HepG2 (cell line): ENCODE data around the gene LIF. TPM values are rescaled to one million over a fixed set of nuclear protein-coding genes. Genes with fewer than 3 reads are reported as not detected.
A peak's percentile ranks its signal among the peaks of the same experiment; 100 is the strongest.

ENCODE experiments used
- ATAC-seq: fragments of 200-7000 bp; cut with Tn5 transposase; 3 replicates; pipeline ENCODE4 v1.9.1; 2020; ENCODE audit warnings: mild to moderate bottlenecking, moderate library complexity
- BruUV-seq: library from RNA; stranded (reverse); fragments of 400-500 nt; replicated peaks from 2 replicates; lab custom pipeline; 2021; lab: Mats Ljungman, UMichigan
- CTCF ChIA-PET: fragments of 300-600 bp; formaldehyde crosslinking; extraction: SDS; loops from one replicate; lab custom pipeline; 2021; ENCODE audit warnings: low total read pairs, inconsistent platforms, low intra/inter-chr PET ratio; lab: Yijun Ruan, JAX
- POLR2A ChIA-PET: fragments of 350-600 bp; sonication (Branson Sonifier 250); formaldehyde crosslinking; loops from one replicate; lab custom pipeline; 2020; ENCODE audit warnings: antibody characterized with exemption, inconsistent platforms; lab: Yijun Ruan, JAX
- DNase-seq: peaks from one replicate; pipeline ENCODE4 v3.0.0-alpha.2; 2015; ENCODE audit warnings: low spot score
- FAIRE-seq: peaks from 3 replicates; lab custom pipeline; 2011; peaks lifted over from hg19 to GRCh38; lab: Jason Lieb, UNC
- H2AFZ ChIP-seq: one replicate; pipeline ENCODE4 v1.6.1; 2011; ENCODE audit warnings: low read length, inconsistent platforms
- H3K27ac ChIP-seq: fragments of 300-600 bp; 3 replicates; pipeline ENCODE4 v1.8.0; 2011; ENCODE audit warnings: mixed run types, mild to moderate bottlenecking, mixed read lengths, low read length, inconsistent platforms; ENCODE audit not compliant: insufficient read depth; ENCODE audit errors: extremely low read length
- H3K27me3 ChIP-seq, 2 experiments: fragments of 200-600 bp in 1 of 2; 2 replicates in 1 of 2; 3 replicates in 1 of 2; pipeline versions ENCODE4 v1.6.0 to v1.8.0; 2011; ENCODE audit warnings: low read length in 2 of 2, mild to moderate bottlenecking in 2 of 2, moderate library complexity in 2 of 2, inconsistent platforms in 1 of 2; ENCODE audit not compliant: insufficient read depth in 2 of 2, control insufficient read depth in 1 of 2
- H3K36me3 ChIP-seq, 2 experiments: fragments of 200-600 bp in 1 of 2; replicated peaks in 1 of 2; 2 replicates in 1 of 2; 3 replicates in 1 of 2; pipeline versions ENCODE4 v1.5.1 to v1.8.0; 2011; ENCODE audit warnings: low read length in 2 of 2, inconsistent platforms in 1 of 2; ENCODE audit not compliant: insufficient read depth in 2 of 2, control insufficient read depth in 1 of 2
- H3K4me1 ChIP-seq: 2 replicates; pipeline ENCODE4 v1.5.1; 2012; ENCODE audit warnings: low read length, inconsistent platforms; ENCODE audit not compliant: insufficient read depth
- H3K4me2 ChIP-seq: 2 replicates; pipeline ENCODE4 v1.6.0; 2011; ENCODE audit warnings: low read depth, low read length, inconsistent platforms
- H3K4me3 ChIP-seq, 3 experiments: fragments of 200-600 bp in 1 of 3; sonication (generic), shearing (Covaris generic) in 1 of 3; replicated peaks in 1 of 3; 2 replicates each; pipeline ENCODE4 v1.5.1; 2011 to 2016; ENCODE audit warnings: low read length in 3 of 3, inconsistent platforms in 2 of 3, low read depth in 2 of 3, mild to moderate bottlenecking in 2 of 3, control low read depth in 1 of 3, mixed read lengths in 1 of 3; ENCODE audit not compliant: insufficient read depth in 1 of 3
- H3K79me2 ChIP-seq: one replicate; pipeline ENCODE4 v1.6.1; 2011; ENCODE audit warnings: low read length, inconsistent platforms; ENCODE audit not compliant: insufficient read depth
- H3K9ac ChIP-seq: 2 replicates; pipeline ENCODE4 v1.6.0; 2011; ENCODE audit warnings: mild to moderate bottlenecking, low read depth, low read length, inconsistent platforms; ENCODE audit not compliant: insufficient read depth
- H3K9me3 ChIP-seq: 2 replicates; pipeline ENCODE4 v1.5.1; 2012; ENCODE audit warnings: mild to moderate bottlenecking, low read length
- H4K20me1 ChIP-seq: 2 replicates; pipeline ENCODE4 v1.6.0; 2011; ENCODE audit warnings: inconsistent platforms, mild to moderate bottlenecking, low read length, moderate library complexity; ENCODE audit not compliant: insufficient read depth
- CHD4 ChIP-seq: fragments of 200-600 bp; sonication (generic); IDR thresholded peaks from 2 replicates; pipeline ENCODE4 v1.7.0; 2017; ENCODE audit warnings: mild to moderate bottlenecking, low read length, borderline replicate concordance
- SMAD3 ChIP-seq: sonication (generic); formaldehyde crosslinking; IDR thresholded peaks from 2 replicates; pipeline ENCODE4 v1.4.0; 2020; ENCODE audit warnings: missing genetic modification reagents
- ZBTB38 ChIP-seq: sonication (generic); formaldehyde crosslinking; IDR thresholded peaks from 2 replicates; pipeline ENCODE4 v1.5.1; 2020; ENCODE audit warnings: mild to moderate bottlenecking, missing genetic modification reagents
- ZBTB4 ChIP-seq: sonication (generic); formaldehyde crosslinking; IDR thresholded peaks from 2 replicates; pipeline ENCODE4 v1.4.0; 2020; ENCODE audit warnings: missing genetic modification reagents, mild to moderate bottlenecking, borderline replicate concordance
- ZFP36 ChIP-seq: fragments of 150-350 bp; IDR thresholded peaks from 2 replicates; pipeline ENCODE4 v1.6.1; 2018; ENCODE audit warnings: borderline replicate concordance, low read length, low read depth; ENCODE audit not compliant: partially characterized antibody
- ZNF24 ChIP-seq: fragments of 450-650 bp; IDR thresholded peaks from 2 replicates; pipeline ENCODE4 v1.6.1; 2017; ENCODE audit warnings: antibody characterized with exemption, mild to moderate bottlenecking
- ZNF253 ChIP-seq: sonication (generic); formaldehyde crosslinking; IDR thresholded peaks from 2 replicates; pipeline ENCODE4 v1.8.0; 2022; ENCODE audit warnings: mild to moderate bottlenecking, missing genetic modification reagents, borderline replicate concordance
- WGBS: methylation state at CpG from one replicate; pipeline ENCODE4 v1.1.6; 2017; ENCODE audit warnings: low lambda C conversion rate; 5-methylcytosine and 5-hydroxymethylcytosine counted together
- in situ Hi-C: cut with HindIII; loops from 2 replicates; pipeline ENCODE4 v1.10.0; 2017; ENCODE audit warnings: low pct_unique_long_range_greater_than_20kb; ENCODE audit not compliant: extremely low pct_ligation_motif_present
- intact Hi-C: fragments of 100-400 bp; cut with micrococcal nuclease; formaldehyde crosslinking; loops from one replicate; pipeline ENCODE4 v1.10.0; 2022; ENCODE audit not compliant: unreplicated experiment
- polyA plus RNA-seq, 8 experiments: library from polyadenylated mRNA; depleted of rRNA in 3 of 8; stranded (reverse) in 7 of 8; unstranded in 1 of 8; fragments of >200 nt; fragmentation: Illumina TruSeq in 4 of 8; extraction: Trizol in 4 of 8; gene quantifications; 2 replicates each; pipeline versions ENCODE4 v1.2.1 to v1.2.3, GENCODE V29; 2011 to 2016; ENCODE audit warnings: low read depth in 4 of 8, missing spikeins in 1 of 8, mixed read lengths in 1 of 8; ENCODE audit not compliant: insufficient read depth in 1 of 8
- total RNA-seq, 5 experiments: library from RNA; depleted of rRNA; stranded (reverse); fragments of >200 nt; fragmentation: Illumina TruSeq; extraction: Trizol; gene quantifications; 2 replicates each; pipeline ENCODE4 v1.2.3, GENCODE V29; 2016; ENCODE audit warnings: low read depth in 1 of 5

Gene LIF
- total and polyA plus RNA-seq, 2 of the 13 experiments (the other 11 are each of a cell fraction or from before 2014, with no cell fraction given) = 3.6 to 8.5 TPM

DNA sequence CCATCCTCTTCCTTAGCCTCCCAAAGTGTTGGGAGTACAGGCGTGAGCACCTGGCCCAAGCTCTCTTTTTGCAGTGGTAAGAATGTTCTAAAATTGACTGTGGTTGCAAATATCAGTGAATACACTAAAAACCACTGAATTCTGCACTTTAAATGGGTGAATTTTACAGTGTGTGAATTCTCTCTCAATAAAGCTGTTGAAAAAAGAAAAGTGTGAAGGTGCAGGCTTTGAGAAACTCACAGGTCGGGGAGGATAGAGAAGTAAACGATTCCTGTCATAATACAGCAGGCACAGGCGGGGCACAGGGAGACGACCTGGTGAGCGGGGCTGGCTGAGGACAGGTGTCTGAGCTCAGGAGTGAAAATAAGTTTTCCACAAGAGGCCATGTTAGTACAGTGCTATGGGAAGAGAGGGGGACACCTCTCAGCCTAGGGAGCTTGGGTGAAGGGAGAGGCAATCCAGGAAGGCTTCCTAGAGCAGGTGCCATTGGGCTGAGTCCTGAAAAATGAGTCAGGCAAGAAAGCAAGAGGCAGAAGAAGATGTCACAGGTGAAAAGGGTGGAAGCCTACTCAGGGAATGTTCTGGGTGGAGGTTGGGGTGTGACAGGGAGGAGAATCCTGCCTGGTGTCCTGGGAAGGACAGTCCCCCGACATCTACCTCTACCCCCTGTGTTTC, 26.1 kb downstream of the LIF start:
- no peaks in the 10 kb centered on the region for H3K9me3 ChIP-seq
- in situ Hi-C loops = no loop called here
- no TSS peak for BruUV-seq
- TF ChIP-seq CHD4 (no peak), ZBTB4 (CRISPR knock-in tag) (no peak), ZFP36 (peak; percentile 47), ZBTB38 (CRISPR knock-in tag) (no peak), ZNF253 (CRISPR knock-in tag) (no peak), SMAD3 (no peak), ZNF24 (no peak)
- H3K4me3 ChIP-seq = no peak overlapping the region
- no peak overlapping the region for H3K4me2 ChIP-seq
- intact Hi-C loops = no loop called here
- no peak overlapping the region for H3K9ac ChIP-seq
- no peaks in the 10 kb centered on the region for H4K20me1 ChIP-seq
- H3K4me1 ChIP-seq = peaks cover 49% of the 10 kb centered on the region
- FAIRE-seq (no peak), ATAC-seq (no peak), DNase-seq (no peak)
- no peak overlapping the region for H2AFZ ChIP-seq
- ChIA-PET CTCF (no interaction called here), POLR2A (interaction anchor here (1.5 kb wide), 1 partner anchor 12 kb away, joined by 4 read pairs; no protein-coding TSS in a partner anchor)
- no peak overlapping the region for H3K27ac ChIP-seq
- H3K27me3 ChIP-seq = peaks cover 2 to 30% of the 10 kb centered on the region in 2 experiments; a peak in 4 of 5 replicates
- H3K36me3 ChIP-seq = no peaks in the 10 kb centered on the region
- H3K79me2 ChIP-seq = no peaks in the 10 kb centered on the region
- WGBS = 53% methylated on average over 7 of the region's 7 CpGs
